ENCODE data around the gene CCNY. TPM values are rescaled to one million over a fixed set of nuclear protein-coding genes. Genes with fewer than 3 reads are reported as not detected.

CCNY gene
- total and polyA plus RNA-seq, 2 experiments from 2014 or later, result 51.5 to 55.8 TPM

DNA sequence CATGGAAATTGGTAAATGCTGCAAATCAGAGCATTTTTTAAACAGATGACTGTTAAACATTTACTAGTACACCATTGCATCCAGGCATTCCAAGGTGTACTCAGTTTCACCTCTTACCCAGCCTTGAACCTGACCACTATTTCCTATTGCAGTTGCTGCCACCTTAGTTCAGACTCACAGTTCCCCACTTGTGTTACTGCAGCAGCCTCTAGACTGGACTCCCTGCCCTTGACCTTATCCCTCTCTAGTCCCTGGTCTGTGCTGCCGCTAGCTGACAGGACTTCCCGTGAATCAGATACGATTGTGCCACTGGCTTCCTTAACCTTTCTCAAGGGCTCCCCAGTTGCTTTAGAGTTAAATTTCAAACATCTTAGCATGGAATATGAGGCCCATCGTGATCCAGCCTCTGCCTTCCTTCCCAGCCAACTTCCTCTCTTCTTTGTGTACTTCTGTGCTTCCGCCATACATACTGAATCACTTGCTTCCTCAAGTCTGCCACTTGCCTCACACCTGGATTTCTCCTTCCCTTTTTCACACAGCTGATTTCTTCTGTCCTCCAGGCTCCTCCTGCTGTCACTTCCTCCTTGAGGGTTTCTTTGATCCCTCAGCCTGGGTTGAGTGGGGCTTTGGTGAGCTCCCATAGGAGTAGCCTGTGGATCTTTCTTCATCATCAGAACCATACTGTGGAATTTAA is 150.1 kb downstream of the CCNY start:
- Histone ChIP-seq H3K36me3 (replicated peaks; ENCODE audit: insufficient read depth, low read depth) (peaks cover 4% of the 10 kb centered on the region), H3K4me1 (ENCODE audit: insufficient read depth) (peaks cover 3% of the 10 kb centered on the region), H3K4me3 (no peak overlapping the region), H3K9me2 (replicated peaks; ENCODE audit: insufficient read depth) (no peaks in the 10 kb centered on the region), H4K20me1 (ENCODE audit: insufficient read depth, poor library complexity, severe bottlenecking) (peaks cover 3% of the 10 kb centered on the region), H3K9me3 (ENCODE audit: low read depth) (no peaks in the 10 kb centered on the region), H3K79me2 (peaks cover 45% of the 10 kb centered on the region), H3K27ac (no peak overlapping the region), H2AFZ (no peak overlapping the region), H3K4me2 (no peak overlapping the region), H3K27me3 (no peaks in the 10 kb centered on the region)
- no peak for TF ChIP-seq CTCF (IDR thresholded peaks at IDR 0.05; ENCODE audit: poor library complexity)
- no peak for TF ChIP-seq EZH2phosphoT487 (IDR thresholded peaks at IDR 0.05; ENCODE audit: low read depth, severe bottlenecking, unreplicated experiment)
- TF ChIP-seq EZH2 (IDR thresholded peaks at IDR 0.05; ENCODE audit: borderline replicate concordance), result no peak
- WGBS (ENCODE audit: low lambda C conversion rate, missing lambda C conversion rate), result 92% methylated on average over 5 of the region's 5 CpGs
- no peak for DNase-seq (ENCODE audit: low spot score)

DNA sequence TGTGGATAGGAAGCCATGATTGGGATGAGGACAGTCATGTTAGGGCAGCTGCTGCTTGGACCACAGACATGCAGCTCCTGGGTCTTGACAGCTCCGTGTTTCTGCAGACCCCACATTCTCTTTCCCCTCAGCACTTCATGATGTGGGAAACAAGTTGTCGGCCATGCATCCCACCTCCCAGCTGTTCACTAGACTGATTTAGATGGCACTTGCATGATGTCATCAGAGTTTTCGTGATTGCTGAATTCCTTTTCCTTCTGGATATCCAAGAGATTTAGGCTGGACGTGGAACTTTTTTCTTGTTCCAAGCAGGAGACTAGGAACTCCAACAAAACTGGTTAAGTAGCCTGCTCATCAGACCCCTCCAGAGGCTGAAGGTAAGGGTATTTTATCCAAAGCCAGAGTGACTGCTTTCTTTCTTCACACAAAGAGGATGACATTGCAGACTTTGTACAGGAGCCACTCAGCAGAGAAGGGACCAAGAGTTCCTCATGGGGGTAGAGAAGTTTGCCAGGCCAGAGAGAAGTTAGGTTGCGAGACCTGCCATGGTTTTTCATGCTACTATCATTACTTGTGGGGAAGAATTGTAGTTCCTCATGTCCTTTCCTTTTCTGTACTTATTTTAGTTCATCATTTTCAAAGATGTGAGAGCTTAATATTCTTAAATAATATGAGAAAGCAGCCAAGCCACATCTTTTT is 151.2 kb downstream of the CCNY start:
- Histone ChIP-seq H3K9me2 (replicated peaks; ENCODE audit: insufficient read depth) (no peaks in the 10 kb centered on the region), H3K79me2 (peaks cover 48% of the 10 kb centered on the region), H3K4me3 (no peak overlapping the region), H3K27me3 (no peaks in the 10 kb centered on the region), H4K20me1 (ENCODE audit: insufficient read depth, poor library complexity, severe bottlenecking) (peaks cover 7% of the 10 kb centered on the region), H3K27ac (no peak overlapping the region), H3K9me3 (ENCODE audit: low read depth) (no peaks in the 10 kb centered on the region), H3K4me2 (no peak overlapping the region), H3K36me3 (replicated peaks; ENCODE audit: insufficient read depth, low read depth) (peaks cover 4% of the 10 kb centered on the region), H2AFZ (no peak overlapping the region), H3K4me1 (ENCODE audit: insufficient read depth) (no peaks in the 10 kb centered on the region)
- TF ChIP-seq EZH2 (IDR thresholded peaks at IDR 0.05; ENCODE audit: borderline replicate concordance), result no peak
- no peak for TF ChIP-seq CTCF (IDR thresholded peaks at IDR 0.05; ENCODE audit: poor library complexity)
- TF ChIP-seq EZH2phosphoT487 (IDR thresholded peaks at IDR 0.05; ENCODE audit: low read depth, severe bottlenecking, unreplicated experiment), result no peak
- no peak for DNase-seq (ENCODE audit: low spot score)
- WGBS (ENCODE audit: low lambda C conversion rate, missing lambda C conversion rate), result 82% methylated on average over 5 of the region's 5 CpGs

DNA sequence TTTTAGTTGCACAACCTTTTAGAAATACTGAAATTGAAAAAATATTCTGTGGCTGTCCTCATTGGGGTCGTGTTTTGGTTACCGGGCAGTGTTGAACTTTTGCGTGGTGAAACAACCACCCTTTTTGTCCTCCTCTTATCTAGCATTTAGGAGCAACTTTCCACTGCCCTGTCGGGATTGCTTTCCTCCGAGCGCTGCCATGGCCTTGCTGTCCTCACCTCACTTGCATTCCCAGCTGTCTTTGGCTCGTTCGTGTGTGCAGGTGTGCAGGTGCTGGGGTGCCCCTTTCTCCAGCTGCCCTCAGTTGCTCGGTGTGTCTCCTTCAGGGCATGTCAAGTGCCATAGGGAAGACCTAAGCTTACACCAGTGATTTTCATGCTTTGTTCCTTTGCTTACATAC is 151.9 kb downstream of the CCNY start:
- H3K9me3 ChIP-seq (ENCODE audit: low read depth), result no peaks in the 10 kb centered on the region
- H3K4me1 ChIP-seq (ENCODE audit: insufficient read depth), result peaks cover 3% of the 10 kb centered on the region
- H3K27me3 ChIP-seq, result no peaks in the 10 kb centered on the region
- no peak for DNase-seq (ENCODE audit: low spot score)
- no peak overlapping the region for H3K27ac ChIP-seq
- 92% methylated on average over 9 of the region's 9 CpGs for WGBS (ENCODE audit: low lambda C conversion rate, missing lambda C conversion rate)
- no peak overlapping the region for H2AFZ ChIP-seq
- H3K9me2 ChIP-seq (replicated peaks; ENCODE audit: insufficient read depth), result no peaks in the 10 kb centered on the region
- no peak overlapping the region for H3K4me3 ChIP-seq
- H3K36me3 ChIP-seq (replicated peaks; ENCODE audit: insufficient read depth, low read depth), result peaks cover 4% of the 10 kb centered on the region
- peaks cover 44% of the 10 kb centered on the region for H3K79me2 ChIP-seq
- TF ChIP-seq CTCF (IDR thresholded peaks at IDR 0.05; ENCODE audit: poor library complexity), result no peak
- TF ChIP-seq EZH2phosphoT487 (IDR thresholded peaks at IDR 0.05; ENCODE audit: low read depth, severe bottlenecking, unreplicated experiment), result no peak
- no peak for TF ChIP-seq EZH2 (IDR thresholded peaks at IDR 0.05; ENCODE audit: borderline replicate concordance)
- no peak overlapping the region for H3K4me2 ChIP-seq
- H4K20me1 ChIP-seq (ENCODE audit: insufficient read depth, poor library complexity, severe bottlenecking), result peaks cover 14% of the 10 kb centered on the region

Data from hepatocyte (in vitro differentiated cells).